Skeletal muscle satellite cell (primary cell): ENCODE measurements around the gene ELMO3.

Experiments
- H3K27me3 ChIP-seq: 2 replicates; pipeline ENCODE4 v1.7.0; 2013; ENCODE audit warnings: low read length; ENCODE audit not compliant: control insufficient read depth, insufficient read depth
- H3K36me3 ChIP-seq: 2 replicates; pipeline ENCODE4 v1.7.0; 2013; ENCODE audit warnings: mild to moderate bottlenecking, control low read depth, low read length; ENCODE audit not compliant: insufficient read depth
- H3K4me1 ChIP-seq: 2 replicates; pipeline ENCODE4 v1.7.0; 2013; ENCODE audit warnings: low read length; ENCODE audit not compliant: control insufficient read depth, insufficient read depth
- H3K4me2 ChIP-seq: 2 replicates; pipeline ENCODE4 v1.7.0; 2013; ENCODE audit warnings: mild to moderate bottlenecking, low read length
- H3K4me3 ChIP-seq: 2 replicates; pipeline ENCODE4 v1.7.0; 2013; ENCODE audit warnings: low read length
- H3K9ac ChIP-seq: 2 replicates; pipeline ENCODE4 v1.7.0; 2013; ENCODE audit warnings: mild to moderate bottlenecking, low read depth, low read length, moderate library complexity
- H3K9me3 ChIP-seq: replicated peaks from 2 replicates; pipeline ENCODE4 v1.7.0; 2013; ENCODE audit warnings: mild to moderate bottlenecking, control low read depth, low read length

Gene ELMO3

GRCh38 chr16:67186550-67186950 is 12.4 kb upstream of the ELMO3 start:
- Histone ChIP-seq H3K36me3 (no peaks in the 10 kb centered on the region), H3K4me1 (peaks cover 61% of the 10 kb centered on the region), H3K9ac (no peak overlapping the region), H3K9me3 (no peaks in the 10 kb centered on the region), H3K4me2 (peak overlapping the region; percentile 70), H3K4me3 (no peak overlapping the region), H3K27me3 (no peaks in the 10 kb centered on the region)

GRCh38 chr16:67187175-67187890 is 11.6 kb upstream of the ELMO3 start:
- H3K36me3 ChIP-seq, result no peaks in the 10 kb centered on the region
- no peaks in the 10 kb centered on the region for H3K27me3 ChIP-seq
- no peak overlapping the region for H3K9ac ChIP-seq
- peak overlapping the region; percentile 70 for H3K4me2 ChIP-seq
- H3K4me1 ChIP-seq, result peaks cover 57% of the 10 kb centered on the region
- H3K4me3 ChIP-seq, result no peak overlapping the region
- no peaks in the 10 kb centered on the region for H3K9me3 ChIP-seq

GRCh38 chr16:67188323-67188722 is 10.6 kb upstream of the ELMO3 start:
- no peak overlapping the region for H3K9ac ChIP-seq
- H3K27me3 ChIP-seq, result no peaks in the 10 kb centered on the region
- H3K4me3 ChIP-seq, result no peak overlapping the region
- H3K4me1 ChIP-seq, result peaks cover 54% of the 10 kb centered on the region
- H3K9me3 ChIP-seq, result no peaks in the 10 kb centered on the region
- H3K4me2 ChIP-seq, result no peak overlapping the region
- peaks cover 4% of the 10 kb centered on the region for H3K36me3 ChIP-seq

- Histone ChIP-seq H3K4me3 (no peak overlapping the region), H3K4me1 (peaks cover 58% of the 10 kb centered on the region), H3K4me2 (no peak overlapping the region), H3K9ac (no peak overlapping the region), H3K9me3 (no peaks in the 10 kb centered on the region), H3K27me3 (no peaks in the 10 kb centered on the region), H3K36me3 (peaks cover 9% of the 10 kb centered on the region)
Observed at GRCh38 chr16:67188798-67189197, 10.1 kb upstream of the ELMO3 start.

- H3K4me3 ChIP-seq, result no peak within 1 kb of the TSS
- peaks cover 21% of the 10 kb centered on the region for H3K36me3 ChIP-seq
- no peak within 1 kb of the TSS for H3K4me2 ChIP-seq
- peaks cover 54% of the 10 kb centered on the region for H3K4me1 ChIP-seq
- H3K9ac ChIP-seq, result no peak within 1 kb of the TSS
- no peaks in the 10 kb centered on the region for H3K27me3 ChIP-seq
- H3K9me3 ChIP-seq, result no peaks in the 10 kb centered on the region
Observed at GRCh38 chr16:67190041-67190440, 8.9 kb upstream of the ELMO3 start, which contains the start of gene EXOC3L1. Gene EXOC3L1 (minus strand): TSS chr16:67190136. CDS start chr16:67189676, 460 bp downstream.

- Histone ChIP-seq H3K36me3 (peaks cover 28% of the 10 kb centered on the region), H3K4me3 (no peak overlapping the region), H3K4me2 (no peak overlapping the region), H3K9me3 (no peaks in the 10 kb centered on the region), H3K9ac (no peak overlapping the region), H3K27me3 (no peaks in the 10 kb centered on the region), H3K4me1 (peaks cover 48% of the 10 kb centered on the region)
Observed at GRCh38 chr16:67190448-67191399, 8.2 kb upstream of the ELMO3 start.

GRCh38 chr16:67191411-67191994 is 7.4 kb upstream of the ELMO3 start:
- Histone ChIP-seq H3K27me3 (no peaks in the 10 kb centered on the region), H3K9ac (no peak overlapping the region), H3K36me3 (peaks cover 36% of the 10 kb centered on the region), H3K4me3 (peak overlapping the region; percentile 95), H3K4me2 (peak overlapping the region; percentile 90), H3K4me1 (peaks cover 41% of the 10 kb centered on the region), H3K9me3 (no peaks in the 10 kb centered on the region)

GRCh38 chr16:67191995-67192681 is 6.8 kb upstream of the ELMO3 start, which contains the start of gene E2F4:
Gene E2F4 (plus strand): TSS chr16:67192155. CDS start chr16:67192228, 73 bp downstream.
- Histone ChIP-seq H3K4me2 (peak within 1 kb of the TSS; percentile 90), H3K4me1 (peaks cover 34% of the 10 kb centered on the region), H3K36me3 (peaks cover 42% of the 10 kb centered on the region), H3K9me3 (no peaks in the 10 kb centered on the region), H3K4me3 (peak within 1 kb of the TSS; percentile 95), H3K27me3 (no peaks in the 10 kb centered on the region), H3K9ac (peak within 1 kb of the TSS; percentile 99)

GRCh38 chr16:67192781-67193361 is 6.1 kb upstream of the ELMO3 start:
- Histone ChIP-seq H3K36me3 (peaks cover 50% of the 10 kb centered on the region), H3K27me3 (no peaks in the 10 kb centered on the region), H3K4me3 (peak overlapping the region; percentile 95), H3K4me1 (peaks cover 28% of the 10 kb centered on the region), H3K9ac (peak overlapping the region; percentile 99), H3K9me3 (no peaks in the 10 kb centered on the region), H3K4me2 (peak overlapping the region; percentile 90)

- Histone ChIP-seq H3K36me3 (peaks cover 55% of the 10 kb centered on the region), H3K4me2 (peak overlapping the region; percentile 90), H3K9me3 (no peaks in the 10 kb centered on the region), H3K4me1 (peaks cover 28% of the 10 kb centered on the region), H3K4me3 (peak overlapping the region; percentile 95), H3K27me3 (no peaks in the 10 kb centered on the region), H3K9ac (peak overlapping the region; percentile 99)
Observed at GRCh38 chr16:67193536-67193935, 5.4 kb upstream of the ELMO3 start.
